Neutrophil (primary cell): ENCODE results near the gene TMEM14C.
A peak's percentile ranks its signal among the peaks of the same experiment; 100 is the strongest.

ENCODE experiments used
- H3K27ac ChIP-seq: fragments of 200-600 bp; sonication (generic); 2 replicates; pipeline ENCODE4 v1.5.1; 2016; ENCODE audit warnings: mild to moderate bottlenecking, moderate library complexity
- H3K27me3 ChIP-seq: fragments of 200-600 bp; sonication (generic); 2 replicates; pipeline ENCODE4 v1.6.0; 2016; ENCODE audit warnings: mild to moderate bottlenecking
- H3K36me3 ChIP-seq: fragments of 200-600 bp; sonication (generic); 2 replicates; pipeline ENCODE4 v1.5.1; 2017
- H3K4me1 ChIP-seq, 2 experiments: fragments of 200-600 bp in 1 of 2; sonication (generic) in 1 of 2; 1 replicate in 1 of 2; 2 replicates in 1 of 2; pipeline versions ENCODE4 v1.5.1 to v1.6.1; 2013 to 2016; ENCODE audit warnings: low read depth in 1 of 2, low read length in 1 of 2, mild to moderate bottlenecking in 1 of 2, moderate library complexity in 1 of 2; ENCODE audit not compliant: control insufficient read depth in 1 of 2, insufficient read depth in 1 of 2
- H3K4me3 ChIP-seq, 2 experiments: fragments of 200-600 bp in 1 of 2; sonication (generic) in 1 of 2; 1 replicate in 1 of 2; 2 replicates in 1 of 2; pipeline ENCODE4 v1.5.1; 2013 to 2016; ENCODE audit warnings: low read depth in 1 of 2, low read length in 1 of 2, mild to moderate bottlenecking in 1 of 2, moderate library complexity in 1 of 2
- H3K9me3 ChIP-seq: fragments of 200-600 bp; sonication (generic); 2 replicates; pipeline ENCODE4 v1.5.1; 2016
- CTCF ChIP-seq: fragments of 200-600 bp; sonication (generic); IDR thresholded peaks from 2 replicates; pipeline ENCODE4 v1.5.1; 2016; ENCODE audit warnings: antibody characterized with exemption

TMEM14C gene

GRCh38 chr6:10722820-10723566 lies at the start of gene TMEM14C:
TSS of gene TMEM14C (plus strand) at chr6:10723070. CDS start at chr6:10724614, 1,544 bp downstream.
- no peaks in the 10 kb centered on the region for H3K9me3 ChIP-seq
- H3K4me3 ChIP-seq = peak within 1 kb of the TSS; percentile 67 to 85
- peaks cover 12 to 24% of the 10 kb centered on the region in 2 experiments for H3K4me1 ChIP-seq
- H3K27me3 ChIP-seq = no peaks in the 10 kb centered on the region
- peak within 1 kb of the TSS; percentile 66 for H3K27ac ChIP-seq
- H3K36me3 ChIP-seq = no peaks in the 10 kb centered on the region
- no peak for TF ChIP-seq CTCF

- Histone ChIP-seq H3K27me3 (no peaks in the 10 kb centered on the region), H3K27ac (no peak overlapping the region), H3K36me3 (no peaks in the 10 kb centered on the region), H3K9me3 (no peaks in the 10 kb centered on the region), H3K4me3 (no peak overlapping the region), H3K4me1 (no peaks in the 10 kb centered on the region)
- TF ChIP-seq CTCF = no peak
These were observed 46.5 kb upstream of the TMEM14C start for GRCh38 chr6:10676403-10676802.

GRCh38 chr6:10678456-10678855 lies 44.4 kb upstream of the TMEM14C start:
- Histone ChIP-seq H3K36me3 (no peaks in the 10 kb centered on the region), H3K9me3 (no peaks in the 10 kb centered on the region), H3K27ac (no peak overlapping the region), H3K27me3 (no peaks in the 10 kb centered on the region), H3K4me3 (no peak overlapping the region), H3K4me1 (no peaks in the 10 kb centered on the region)
- TF ChIP-seq CTCF = no peak

- no peak for TF ChIP-seq CTCF
- Histone ChIP-seq H3K4me1 (no peaks in the 10 kb centered on the region), H3K27me3 (no peaks in the 10 kb centered on the region), H3K36me3 (no peaks in the 10 kb centered on the region), H3K27ac (no peak overlapping the region), H3K9me3 (no peaks in the 10 kb centered on the region), H3K4me3 (no peak overlapping the region)
These were observed 41.1 kb upstream of the TMEM14C start for GRCh38 chr6:10681795-10682194.

- no peaks in the 10 kb centered on the region for H3K9me3 ChIP-seq
- no peak overlapping the region for H3K4me3 ChIP-seq
- TF ChIP-seq CTCF = no peak
- H3K36me3 ChIP-seq = no peaks in the 10 kb centered on the region
- H3K27me3 ChIP-seq = no peaks in the 10 kb centered on the region
- no peak overlapping the region for H3K27ac ChIP-seq
- no peaks in the 10 kb centered on the region for H3K4me1 ChIP-seq
These were observed 40.4 kb upstream of the TMEM14C start for GRCh38 chr6:10682355-10682988.
